HEK293 (cell line): ENCODE measurements around the gene EIF4EBP3.
A peak's percentile ranks its signal among the peaks of the same experiment; 100 is the strongest.
"Not testable (repeated sequence)": the region's sequence is repeated elsewhere in the genome, so short reads cannot be mapped to it uniquely, and the experiment has no call there.

Source experiments
- CTCF ChIA-PET: fragments of 350-600 bp; formaldehyde crosslinking; extraction: SDS; loops from one replicate; lab custom pipeline; 2021; ENCODE audit warnings: antibody characterized with exemption; lab: Yijun Ruan, JAX
- POLR2A ChIA-PET: fragments of 300-600 bp; formaldehyde crosslinking; extraction: SDS; loops from one replicate; lab custom pipeline; 2020; ENCODE audit warnings: antibody characterized with exemption, inconsistent platforms; lab: Yijun Ruan, JAX
- H3K27ac ChIP-seq: fragments of 200-500 bp; sonication (Bioruptor generic); 2 replicates; pipeline ENCODE4 v1.5.1; 2014; ENCODE audit warnings: low read depth, low read length, control low read depth, inconsistent platforms; ENCODE audit errors: extremely low read depth
- H3K36me3 ChIP-seq, 2 experiments: fragments of 200-500 bp in 1 of 2; sonication (Bioruptor generic) in 1 of 2; 1 replicate in 1 of 2; 2 replicates in 1 of 2; pipeline ENCODE4 v1.5.1; 2014 to 2017; ENCODE audit warnings: inconsistent platforms in 2 of 2, low read length in 2 of 2; ENCODE audit not compliant: control insufficient read depth in 2 of 2, insufficient read depth in 1 of 2
- H3K4me1 ChIP-seq: fragments of 200-500 bp; sonication (Bioruptor generic); 2 replicates; pipeline ENCODE4 v1.5.1; 2014; ENCODE audit warnings: mild to moderate bottlenecking, low read length, inconsistent platforms; ENCODE audit not compliant: control insufficient read depth, insufficient read depth
- H3K4me3 ChIP-seq: 2 replicates; pipeline ENCODE4 v1.5.1; 2011; ENCODE audit warnings: low read depth, mild to moderate bottlenecking, control low read depth, low read length, moderate library complexity
- H3K9me3 ChIP-seq: fragments of 200-500 bp; sonication (Bioruptor generic); 2 replicates; pipeline ENCODE4 v1.5.1; 2014; ENCODE audit warnings: low read depth, low read length, inconsistent platforms; ENCODE audit not compliant: control insufficient read depth, insufficient read depth
- FEZF1 ChIP-seq: fragments of 450-650 bp; formaldehyde crosslinking; IDR thresholded peaks from 2 replicates; pipeline ENCODE4 v1.5.1; 2016; ENCODE audit warnings: missing biosample characterization, missing genetic modification characterization
- KLF9 ChIP-seq: fragments of 450-650 bp; formaldehyde crosslinking; IDR thresholded peaks from 2 replicates; pipeline ENCODE4 v1.5.1; 2016; ENCODE audit warnings: missing biosample characterization, missing genetic modification characterization, low read depth
- ZBTB8A ChIP-seq: fragments of 450-650 bp; formaldehyde crosslinking; IDR thresholded peaks from 2 replicates; pipeline ENCODE4 v1.5.1; 2016; ENCODE audit warnings: missing biosample characterization, missing genetic modification characterization
- ZNF2 ChIP-seq: fragments of 450-650 bp; formaldehyde crosslinking; IDR thresholded peaks from 2 replicates; pipeline ENCODE4 v1.5.1; 2016; ENCODE audit warnings: missing biosample characterization, missing genetic modification characterization
- ZNF266 ChIP-seq: fragments of 450-650 bp; formaldehyde crosslinking; IDR thresholded peaks from 2 replicates; pipeline ENCODE4 v1.5.1; 2016; ENCODE audit warnings: missing biosample characterization, missing genetic modification characterization, low read depth
- ZNF274 ChIP-seq, 2 experiments: fragments of 200-500 bp in 1 of 2; fragments of 450-650 bp in 1 of 2; sonication (Bioruptor generic) in 1 of 2; formaldehyde crosslinking in 1 of 2; IDR thresholded peaks; 2 replicates each; pipeline versions ENCODE4 v1.5.1 to v1.6.1; 2014 to 2016; ENCODE audit warnings: borderline replicate concordance in 1 of 2, inconsistent platforms in 1 of 2, low read length in 1 of 2, missing biosample characterization in 1 of 2, missing genetic modification characterization in 1 of 2
- ZNF341 ChIP-seq: fragments of 450-650 bp; formaldehyde crosslinking; IDR thresholded peaks from 2 replicates; pipeline ENCODE4; 2016; ENCODE audit warnings: low read depth, missing biosample characterization, missing genetic modification characterization
- ZNF394 ChIP-seq: fragments of 450-650 bp; formaldehyde crosslinking; IDR thresholded peaks from 2 replicates; pipeline ENCODE4 v1.5.1; 2016; ENCODE audit warnings: missing biosample characterization, missing genetic modification characterization, mild to moderate bottlenecking, moderate library complexity, borderline replicate concordance
- ZNF585B ChIP-seq: fragments of 450-650 bp; formaldehyde crosslinking; IDR thresholded peaks from 2 replicates; pipeline ENCODE4 v1.5.1; 2016; ENCODE audit warnings: missing biosample characterization, missing genetic modification characterization
- ZNF610 ChIP-seq: fragments of 450-650 bp; formaldehyde crosslinking; IDR thresholded peaks from 2 replicates; pipeline ENCODE4 v1.5.1; 2016; ENCODE audit warnings: missing biosample characterization, missing genetic modification characterization, borderline replicate concordance
- ZNF626 ChIP-seq: fragments of 450-650 bp; sonication (Bioruptor Pico); formaldehyde crosslinking; IDR thresholded peaks from 2 replicates; pipeline ENCODE4 v1.5.1; 2018; ENCODE audit warnings: missing biosample characterization, missing genetic modification characterization, inconsistent platforms
- ZNF654 ChIP-seq: fragments of 450-650 bp; formaldehyde crosslinking; IDR thresholded peaks from 2 replicates; pipeline ENCODE4 v1.5.1; 2016; ENCODE audit warnings: low read depth, missing biosample characterization, missing genetic modification characterization
- ZNF670 ChIP-seq: fragments of 450-650 bp; formaldehyde crosslinking; IDR thresholded peaks from 2 replicates; pipeline ENCODE4 v1.5.1; 2016; ENCODE audit warnings: missing biosample characterization, missing genetic modification characterization, low read depth
- ZNF677 ChIP-seq: fragments of 450-650 bp; IDR thresholded peaks from 2 replicates; pipeline ENCODE4 v1.5.0; 2018; ENCODE audit warnings: missing biosample characterization, mild to moderate bottlenecking, missing genetic modification characterization, moderate library complexity
- ZNF76 ChIP-seq: fragments of 450-650 bp; formaldehyde crosslinking; IDR thresholded peaks from 2 replicates; pipeline ENCODE4; 2016; ENCODE audit warnings: low read depth, missing biosample characterization, missing genetic modification characterization, borderline replicate concordance
- ZNF792 ChIP-seq: fragments of 450-650 bp; formaldehyde crosslinking; IDR thresholded peaks from 2 replicates; pipeline ENCODE4 v1.5.1; 2016; ENCODE audit warnings: missing biosample characterization, missing genetic modification characterization
- ZSCAN23 ChIP-seq: fragments of 450-650 bp; formaldehyde crosslinking; IDR thresholded peaks from 2 replicates; pipeline ENCODE4 v1.5.1; 2016; ENCODE audit warnings: missing biosample characterization, missing genetic modification characterization
- TF ChIP-seq, protein P1 (sequence below): sonication (generic); formaldehyde crosslinking; IDR thresholded peaks from 2 replicates; pipeline ENCODE4 v1.8.1; 2022; ENCODE audit warnings: mild to moderate bottlenecking, moderate library complexity, missing genetic modification reagents

The EIF4EBP3 gene

DNA sequence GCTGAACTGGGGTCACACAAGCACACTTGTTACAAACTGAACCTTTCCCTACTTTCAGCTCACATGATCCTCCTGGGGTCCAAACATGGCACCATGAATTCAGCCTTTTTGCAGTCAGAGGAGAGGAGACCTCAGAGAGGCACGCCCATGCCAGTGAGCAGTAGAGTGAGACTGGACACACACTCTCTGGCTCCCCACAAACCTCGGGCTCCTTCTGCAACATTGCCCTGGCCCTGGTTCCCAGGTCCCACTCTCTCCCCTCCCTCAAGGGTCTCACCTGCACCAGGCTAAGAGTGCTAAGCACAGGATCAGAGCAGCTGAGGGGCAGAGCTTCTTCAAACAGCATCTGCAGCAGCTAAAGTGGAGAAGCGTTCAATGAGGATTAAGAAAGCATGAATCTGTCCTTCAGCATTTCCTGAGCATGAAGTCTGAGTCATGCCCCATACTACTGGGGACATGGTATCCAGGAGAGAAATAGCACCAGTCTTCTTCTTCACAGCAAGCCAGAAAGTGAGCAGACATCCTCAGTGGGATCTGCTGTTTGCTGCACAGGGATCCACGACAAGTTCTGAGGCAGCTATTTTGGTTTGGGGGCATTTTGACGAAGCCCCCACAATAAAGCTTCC lies 44.4 kb downstream of the EIF4EBP3 start (continued):
- no peak for TF ChIP-seq ZNF266 (tag by site-specific recombination)
- TF ChIP-seq ZNF670 (tag by site-specific recombination), result no peak
- no peak for TF ChIP-seq ZNF677
- no peak for TF ChIP-seq ZNF626
- TF ChIP-seq KLF9, result no peak
- TF ChIP-seq ZNF792 (tag by site-specific recombination), result no peak
- TF ChIP-seq ZNF76 (tag by site-specific recombination), result no peak

DNA sequence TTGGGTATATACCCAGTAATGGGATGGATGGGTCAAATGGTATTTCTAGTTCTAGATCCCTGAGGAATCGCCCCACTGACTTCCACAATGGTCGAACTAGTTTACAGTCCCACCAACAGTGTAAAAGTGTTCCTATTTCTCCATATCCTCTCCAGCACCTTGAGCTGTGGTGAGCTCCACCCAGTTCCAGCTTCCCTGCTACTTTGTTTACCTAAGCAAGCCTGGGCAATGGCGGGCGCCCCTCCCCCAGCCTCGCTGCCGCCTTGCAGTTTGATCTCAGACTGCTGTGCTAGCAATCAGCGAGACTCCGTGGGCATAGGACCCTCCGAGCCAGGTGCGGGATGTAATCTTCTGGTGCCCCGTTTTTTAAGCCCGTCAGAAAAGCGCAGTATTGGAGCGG lies 45.6 kb downstream of the EIF4EBP3 start:
- H3K36me3 ChIP-seq, H3K4me1 ChIP-seq, H3K9me3 ChIP-seq, H3K27ac ChIP-seq, POLR2A ChIA-PET, H3K4me3 ChIP-seq, CTCF ChIA-PET: not testable (repeated sequence)
- 0 out of 2 replicates have a peak, but pooled peaks have one; percentile 13 for TF ChIP-seq ZBTB8A (tag by site-specific recombination)

- Histone ChIP-seq H3K36me3 (no peaks in the 10 kb centered on the region), H3K4me3 (no peak overlapping the region), H3K27ac (no peak overlapping the region), H3K4me1 (peaks cover 8% of the 10 kb centered on the region; the same call in 1 of the 2 replicates), H3K9me3 (no peaks in the 10 kb centered on the region)
- CTCF ChIA-PET, result interaction anchor here (1.3 kb wide), 1 partner anchor 40 kb away, joined by 3 read pairs; no protein-coding TSS in a partner anchor
- TF ChIP-seq ZNF2 (tag by site-specific recombination) (no peak), ZNF585B (tag by site-specific recombination) (no peak), FEZF1 (tag by site-specific recombination) (no peak)
- TF ChIP-seq, protein P1, sequence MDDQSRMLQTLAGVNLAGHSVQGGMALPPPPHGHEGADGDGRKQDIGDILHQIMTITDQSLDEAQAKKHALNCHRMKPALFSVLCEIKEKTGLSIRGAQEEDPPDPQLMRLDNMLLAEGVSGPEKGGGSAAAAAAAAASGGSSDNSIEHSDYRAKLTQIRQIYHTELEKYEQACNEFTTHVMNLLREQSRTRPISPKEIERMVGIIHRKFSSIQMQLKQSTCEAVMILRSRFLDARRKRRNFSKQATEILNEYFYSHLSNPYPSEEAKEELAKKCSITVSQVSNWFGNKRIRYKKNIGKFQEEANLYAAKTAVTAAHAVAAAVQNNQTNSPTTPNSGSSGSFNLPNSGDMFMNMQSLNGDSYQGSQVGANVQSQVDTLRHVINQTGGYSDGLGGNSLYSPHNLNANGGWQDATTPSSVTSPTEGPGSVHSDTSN (CRISPR knock-in tag), result no peak
- POLR2A ChIA-PET, result no interaction called here
These were observed 46.7 kb downstream of the EIF4EBP3 start for GRCh38 chr5:140594169-140594568.

DNA sequence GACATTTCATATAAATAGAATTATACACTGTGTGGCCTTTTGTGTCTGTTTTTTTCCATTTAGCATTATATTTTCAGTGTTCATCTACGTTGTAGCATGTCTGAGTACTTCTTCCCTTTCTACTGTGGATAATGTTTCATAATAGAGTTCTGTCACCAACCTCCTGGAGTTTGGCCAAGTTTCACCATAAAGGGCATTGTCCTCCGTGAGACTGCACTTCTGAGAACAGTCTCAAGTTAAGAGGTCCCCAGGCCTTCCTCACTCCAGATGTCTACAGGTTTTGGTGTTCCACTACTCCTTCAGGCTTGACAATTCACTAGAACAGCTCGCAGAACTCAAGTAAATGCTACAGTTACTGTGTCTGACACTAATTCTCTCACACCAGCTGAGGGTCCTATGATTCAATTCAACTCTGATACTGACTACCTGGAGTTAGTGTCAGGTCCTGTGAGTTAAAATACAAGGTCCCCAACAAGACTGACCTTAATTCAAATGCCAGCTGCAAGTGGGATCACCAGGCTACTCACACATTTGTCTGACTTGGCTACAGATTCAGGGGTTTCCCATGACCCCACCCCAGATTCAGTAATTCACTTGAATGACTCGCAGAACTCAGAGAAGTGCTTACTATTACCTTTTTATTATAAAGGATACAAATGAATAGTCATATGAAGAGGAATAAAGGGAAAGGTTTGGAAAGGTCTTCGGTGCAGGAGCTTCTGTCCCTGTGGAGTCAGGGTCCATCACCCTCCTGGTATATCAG lies 48.3 kb downstream of the EIF4EBP3 start:
- POLR2A ChIA-PET, result no interaction called here

DNA sequence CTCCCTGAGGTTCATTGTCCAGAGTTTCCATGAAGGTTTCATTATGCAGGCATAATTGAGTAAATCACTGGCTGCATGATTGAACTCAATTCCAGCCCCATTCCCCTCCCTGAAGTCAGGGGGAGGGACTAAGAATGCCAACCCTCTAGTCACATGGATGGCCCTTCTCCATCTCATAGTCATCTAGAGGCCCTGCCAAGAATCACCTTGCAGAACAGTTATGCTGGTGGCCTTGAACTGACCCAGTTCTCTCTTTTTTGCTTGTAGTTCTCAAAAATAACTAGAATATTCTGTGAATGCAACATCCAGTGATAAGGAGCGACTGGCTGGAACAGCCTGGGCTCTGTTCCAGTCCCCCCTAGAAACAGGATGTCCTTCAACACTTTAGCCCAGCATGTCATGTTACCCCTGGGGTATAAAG lies 48.9 kb downstream of the EIF4EBP3 start:
- ChIA-PET POLR2A (no interaction called here), CTCF (interaction anchor here (0.6 to 1.1 kb wide), 3 partner anchors 156 to 334 kb away, joined by 3 to 5 read pairs (median 3); no protein-coding TSS in a partner anchor)

More for the DNA sequence above, 48.3 kb downstream of the EIF4EBP3 start:
- H3K4me1 ChIP-seq, result peaks cover 8% of the 10 kb centered on the region; the same call in 1 of the 2 replicates
- CTCF ChIA-PET, result interaction anchor here (0.6 to 1.1 kb wide), 2 partner anchors 155 to 223 kb away, joined by 3 to 5 read pairs; no protein-coding TSS in a partner anchor
- H3K4me3 ChIP-seq, result no peak overlapping the region
- H3K9me3 ChIP-seq, result no peaks in the 10 kb centered on the region
- H3K36me3 ChIP-seq, result no peaks in the 10 kb centered on the region
- TF ChIP-seq ZNF274 (IDR thresholded peaks at IDR 0.05; ENCODE audit: low read length), result no peak
- no peak for TF ChIP-seq ZNF274 (tag by site-specific recombination; IDR thresholded peaks at IDR 0.05; ENCODE audit: borderline replicate concordance)
- TF ChIP-seq ZSCAN23, result no peak
- no peak for TF ChIP-seq ZNF654 (tag by site-specific recombination)
- TF ChIP-seq ZNF394 (tag by site-specific recombination), result no peak
- TF ChIP-seq, all 188 proteins: peak for 0
- H3K27ac ChIP-seq, result no peak overlapping the region

More for the DNA sequence above, 48.9 kb downstream of the EIF4EBP3 start:
- Histone ChIP-seq H3K4me3 (no peak overlapping the region), H3K36me3 (no peaks in the 10 kb centered on the region), H3K9me3 (no peaks in the 10 kb centered on the region), H3K27ac (no peak overlapping the region), H3K4me1 (peaks cover 8% of the 10 kb centered on the region; the same call in 1 of the 2 replicates)
- TF ChIP-seq ZNF341 (tag by site-specific recombination) (peak; percentile 44), ZNF610 (tag by site-specific recombination) (no peak)
